Measurements from ENCODE around the gene ARHGAP26.

Gene ARHGAP26

DNA sequence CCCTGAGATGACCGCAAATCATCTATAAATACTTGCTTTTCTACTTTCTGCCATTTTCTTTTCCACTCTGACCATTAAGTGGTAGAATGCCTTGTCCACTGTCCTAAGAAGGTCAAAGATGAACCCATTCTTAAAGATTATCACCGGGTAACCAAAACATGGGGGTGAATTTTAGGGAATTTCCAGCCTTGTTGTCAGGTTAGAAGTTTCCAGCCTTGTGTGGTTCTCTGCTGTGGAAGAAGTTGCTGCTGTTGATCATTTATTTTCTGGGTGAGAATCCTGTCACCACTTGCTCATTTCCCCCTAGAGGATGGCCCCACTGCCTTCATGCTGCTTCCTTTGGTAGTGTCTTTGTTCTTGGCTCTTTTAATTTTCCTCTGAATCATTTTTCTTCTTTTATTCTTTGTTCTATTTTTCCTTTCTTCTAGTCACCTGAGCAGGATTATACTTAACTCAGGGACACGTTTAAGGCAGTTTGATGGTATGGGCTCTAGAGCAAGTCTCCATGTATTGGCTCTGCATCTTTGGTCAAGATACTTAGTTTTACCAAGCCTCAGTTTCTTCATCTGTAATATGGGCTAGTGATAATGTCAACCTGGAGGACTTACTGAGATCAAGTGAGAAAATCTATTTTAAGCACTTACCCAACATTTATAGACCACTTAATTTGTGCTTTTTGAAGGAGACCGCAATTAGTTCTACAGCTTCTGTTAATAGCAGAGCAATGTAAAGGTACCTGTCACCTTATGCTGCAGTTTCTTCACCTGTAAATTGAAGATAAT, 266.2 kb downstream of the ARHGAP26 start:
- DNase-seq (ENCODE audit: low read depth, low spot score): no peak

DNA sequence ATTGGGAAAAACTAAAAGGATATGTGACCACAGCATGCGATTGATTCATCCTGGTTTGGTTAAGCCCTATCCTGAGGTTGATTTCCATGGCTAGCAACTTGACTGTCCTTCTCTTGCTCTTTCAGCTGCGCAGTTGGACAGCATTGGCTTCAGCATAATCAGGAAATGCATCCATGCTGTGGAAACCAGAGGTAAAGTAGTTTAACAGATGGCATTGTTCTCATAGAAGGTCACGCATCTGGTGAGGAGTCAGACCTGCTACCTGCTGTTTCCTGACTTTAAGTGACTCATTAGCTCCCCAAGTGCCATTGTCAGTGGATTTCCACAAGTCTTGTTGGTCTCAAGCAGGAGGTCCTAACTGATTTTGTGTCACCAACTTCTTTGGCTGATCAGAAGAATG, 266.9 kb downstream of the ARHGAP26 start:
- no peak for DNase-seq (ENCODE audit: low read depth, low spot score)

DNA sequence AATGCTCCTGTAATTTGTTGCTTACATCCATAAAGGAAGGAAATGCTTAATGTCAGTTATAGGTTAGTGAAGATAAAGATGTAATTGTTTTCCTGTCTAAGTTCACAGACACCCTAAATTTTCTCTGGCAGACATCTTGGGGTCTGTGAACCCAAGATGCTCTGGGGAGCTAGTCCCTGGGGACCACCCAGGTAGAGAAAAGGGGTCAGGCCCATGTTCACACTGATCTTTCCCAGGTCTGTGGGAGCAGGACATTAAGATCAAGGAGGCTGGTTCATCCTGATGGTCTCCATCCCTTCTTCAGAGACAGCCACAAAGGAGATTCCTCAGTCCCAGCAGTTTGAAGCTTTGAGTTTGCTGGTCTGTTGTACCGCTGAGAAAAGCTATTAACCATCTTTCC, 267.5 kb downstream of the ARHGAP26 start:
- DNase-seq (ENCODE audit: low read depth, low spot score): no peak

DNA sequence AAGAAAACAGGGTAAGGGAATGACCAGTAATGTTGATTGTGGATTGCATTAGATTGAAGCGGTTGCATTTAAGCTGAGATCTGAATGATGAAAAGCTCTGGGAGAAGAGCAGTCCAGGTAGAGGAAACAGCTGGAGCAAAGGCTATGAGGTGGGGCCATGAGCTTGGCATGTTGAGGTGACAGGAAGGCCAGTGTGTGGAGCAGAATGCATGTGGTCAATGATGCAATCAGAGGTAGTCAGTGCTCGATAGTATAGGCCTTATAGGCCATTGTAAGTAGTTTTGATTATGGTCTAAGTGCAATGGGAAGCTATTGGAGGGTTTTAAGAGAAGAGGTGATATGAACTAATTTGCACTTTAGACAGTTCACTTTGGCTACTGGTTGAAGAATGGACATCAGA, 270.4 kb downstream of the ARHGAP26 start:
- no peak for DNase-seq (ENCODE audit: low read depth, low spot score)

DNA sequence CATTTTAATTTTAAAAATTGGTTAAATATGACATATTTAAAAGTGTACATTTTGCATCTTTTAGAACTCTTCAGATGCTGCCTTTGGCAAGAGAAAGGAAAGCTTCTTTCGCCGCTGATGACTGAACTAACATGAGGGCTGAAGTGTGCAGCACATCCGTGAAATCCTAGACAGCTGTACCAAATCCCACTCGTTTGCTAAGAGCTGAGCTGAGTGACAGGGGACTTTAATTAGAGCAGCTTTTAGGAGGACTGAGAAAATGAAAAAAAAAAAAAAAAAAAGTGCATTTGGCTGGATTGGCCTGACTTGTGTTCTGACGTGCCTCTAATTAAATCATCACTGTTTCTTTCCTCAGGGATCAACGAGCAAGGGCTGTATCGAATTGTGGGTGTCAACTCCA, 271.3 kb downstream of the ARHGAP26 start:
- DNase-seq (ENCODE audit: low read depth, low spot score): no peak

DNA sequence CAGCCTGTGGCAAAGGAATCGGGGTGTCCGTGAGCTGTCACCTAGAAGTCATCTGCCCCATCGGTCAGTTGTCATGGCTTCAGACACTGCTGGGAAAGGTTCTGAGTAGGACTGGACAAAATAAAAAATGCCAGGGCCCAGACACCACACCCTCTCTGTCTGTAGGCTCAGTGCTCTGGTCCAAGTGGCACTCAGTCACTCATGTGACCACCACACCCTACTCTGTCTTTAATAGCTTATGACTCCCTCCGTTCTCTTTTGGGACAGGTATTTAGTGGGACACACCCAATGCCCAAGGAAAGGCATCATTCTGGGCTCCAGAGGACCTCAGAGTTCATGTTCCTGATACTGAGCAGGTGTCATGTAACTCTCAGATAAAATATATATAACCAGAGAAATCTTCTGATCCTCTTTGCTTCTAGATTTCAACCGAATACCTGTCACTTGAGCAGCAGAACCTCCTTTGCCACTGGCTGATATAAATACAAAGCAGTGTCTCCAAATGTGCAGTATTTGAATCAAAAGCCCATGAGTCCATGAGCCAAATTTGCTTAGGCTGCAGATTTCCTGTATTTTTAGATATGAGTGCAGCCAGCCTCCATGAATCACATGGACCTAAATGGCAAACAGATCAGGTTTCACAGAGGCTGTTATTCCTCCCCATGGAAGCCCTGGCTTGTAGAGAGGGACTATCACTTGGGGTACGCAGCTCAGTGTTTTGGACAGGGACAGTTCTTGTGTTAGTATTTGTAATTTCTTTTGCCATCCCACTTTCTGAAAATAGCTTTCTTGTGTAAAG, 272.0 kb downstream of the ARHGAP26 start:
- no peak for DNase-seq (ENCODE audit: low read depth, low spot score)

DNA sequence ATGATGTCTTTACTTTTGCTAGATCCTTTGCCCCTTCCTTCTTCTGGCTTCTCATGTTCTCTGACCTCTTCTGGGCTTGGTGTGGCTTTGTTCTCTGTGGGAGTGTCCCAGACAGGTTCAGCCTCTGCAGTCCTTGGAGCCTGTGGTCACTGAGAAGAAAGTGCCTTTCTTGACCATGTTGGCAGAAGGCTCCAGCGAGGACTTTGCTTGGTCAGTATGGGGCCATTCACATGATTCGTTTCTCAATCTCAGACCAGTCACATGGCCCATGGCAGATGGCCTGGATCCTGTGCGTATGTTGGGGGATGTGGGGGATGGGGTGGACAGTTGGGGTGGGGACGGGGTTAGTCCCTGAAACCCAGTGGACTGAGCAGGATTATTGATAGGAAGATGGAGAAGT, 274.1 kb downstream of the ARHGAP26 start:
- DNase-seq (ENCODE audit: low read depth, low spot score): no peak

DNA sequence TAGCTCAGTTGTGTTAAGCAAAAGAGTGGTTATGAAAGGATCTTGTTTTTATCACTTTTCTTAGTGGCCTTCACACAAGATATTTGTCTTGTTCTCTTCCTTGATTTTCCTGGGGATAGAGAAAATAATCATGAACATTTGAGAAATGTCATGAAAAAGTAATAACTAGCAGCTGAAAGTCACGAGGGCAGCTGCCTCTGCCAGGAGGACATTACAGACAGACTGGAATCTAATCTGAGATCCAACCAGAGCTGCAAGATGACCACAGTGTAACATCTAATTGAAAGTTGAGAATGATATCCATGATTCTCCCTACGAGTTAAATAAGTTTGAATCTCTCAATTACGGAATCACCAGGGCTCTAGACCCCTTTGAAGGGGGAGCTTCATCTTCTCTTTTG, 274.9 kb downstream of the ARHGAP26 start:
- DNase-seq (ENCODE audit: low read depth, low spot score): no peak

DNA sequence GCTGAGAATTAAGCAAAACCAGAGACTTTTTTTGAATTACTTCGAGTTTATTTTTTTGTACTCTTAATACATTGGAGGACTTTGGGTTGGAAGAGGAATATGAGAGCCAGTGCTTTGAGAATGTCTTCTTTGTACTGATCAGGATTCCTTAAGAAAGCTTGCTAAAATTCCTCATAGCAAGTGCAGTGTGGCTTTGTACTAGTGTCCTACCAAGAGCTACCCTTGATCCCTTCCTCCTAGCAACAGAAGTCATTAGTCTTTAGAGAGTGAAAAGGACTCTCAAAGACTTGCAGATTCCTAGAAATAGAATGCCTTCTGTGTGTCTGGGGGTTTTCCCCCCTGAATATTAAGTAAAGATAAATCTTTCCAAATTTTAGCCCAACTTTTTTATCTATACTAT, 276.1 kb downstream of the ARHGAP26 start:
- no peak for DNase-seq (ENCODE audit: low read depth, low spot score)

DNA sequence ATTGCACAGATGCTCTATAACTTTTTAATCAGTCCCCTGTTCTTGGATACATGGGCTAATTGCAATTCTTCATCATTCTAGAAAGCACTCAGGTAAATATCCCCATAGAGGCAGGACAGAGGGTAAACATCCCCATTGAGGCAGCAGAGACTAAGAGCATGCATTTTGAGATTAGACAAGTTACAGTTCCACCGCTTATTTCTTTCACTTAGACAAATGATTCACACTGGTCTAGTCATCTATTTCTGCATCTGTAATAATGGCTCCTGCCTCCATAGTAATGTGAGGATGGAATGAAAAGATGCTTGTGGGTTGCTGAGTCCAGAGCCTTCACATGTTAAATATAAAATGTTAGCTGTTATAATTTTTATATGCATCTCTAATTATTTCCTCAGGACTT, 276.9 kb downstream of the ARHGAP26 start:
- DNase-seq (ENCODE audit: low read depth, low spot score): no peak

DNA sequence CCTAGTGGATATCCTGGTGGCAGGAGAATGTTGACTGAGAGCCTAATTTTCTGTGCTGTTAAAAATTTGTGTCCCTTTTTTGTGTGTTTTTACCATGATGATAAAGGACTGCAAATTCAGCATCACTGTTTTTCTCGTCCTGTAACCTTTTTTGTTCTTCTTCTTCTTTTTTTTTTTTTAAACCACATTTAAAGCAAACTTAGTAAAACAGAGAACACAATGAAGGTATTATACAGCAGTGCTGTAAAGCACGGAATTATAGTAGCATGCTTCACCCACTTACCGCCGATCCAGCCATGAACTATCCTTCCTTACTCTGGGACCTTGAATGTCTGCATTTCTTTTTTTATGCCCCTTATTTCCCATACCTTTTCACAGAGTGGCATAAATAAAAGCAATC, 280.0 kb downstream of the ARHGAP26 start:
- no peak for DNase-seq (ENCODE audit: low read depth, low spot score)

DNA sequence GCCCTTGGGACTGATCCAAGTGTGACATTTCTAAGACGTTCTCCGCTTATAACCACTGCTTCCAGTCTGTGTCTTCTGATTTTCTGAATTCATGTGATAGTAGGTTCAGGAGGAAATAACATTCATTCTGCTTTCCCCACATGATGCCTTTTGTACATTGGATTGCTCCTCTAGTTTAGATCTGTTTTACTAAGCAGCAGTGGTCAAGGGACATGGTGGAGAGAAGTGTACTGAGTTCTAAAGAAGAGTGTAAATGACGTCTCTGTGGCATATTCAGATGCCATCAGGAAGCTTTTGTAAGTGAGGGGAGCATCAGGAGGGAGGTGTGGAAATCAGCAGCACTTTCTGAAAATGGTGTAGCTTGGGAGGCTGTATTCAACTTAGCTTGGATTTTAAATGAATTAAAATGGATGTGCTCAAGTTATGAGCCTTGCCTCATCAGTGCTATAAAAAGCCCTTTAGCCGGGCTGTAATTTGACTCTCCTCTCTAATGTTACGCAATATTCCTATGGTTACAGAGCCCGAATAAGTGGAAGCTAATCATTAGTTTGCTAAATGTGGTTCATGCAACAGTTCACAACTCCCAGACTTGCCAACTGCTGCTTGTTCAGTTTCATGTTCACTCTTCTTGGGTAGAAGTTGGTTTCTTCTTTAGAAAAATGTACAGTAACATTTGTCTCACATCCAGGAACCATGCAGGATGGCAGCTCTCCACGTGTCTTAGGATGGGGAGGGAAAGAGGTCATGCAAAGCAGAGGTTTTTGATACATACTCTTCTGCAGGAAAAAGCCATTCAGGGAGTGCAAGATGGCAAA, 281.3 kb downstream of the ARHGAP26 start:
- no peak for DNase-seq (ENCODE audit: low read depth, low spot score)

DNA sequence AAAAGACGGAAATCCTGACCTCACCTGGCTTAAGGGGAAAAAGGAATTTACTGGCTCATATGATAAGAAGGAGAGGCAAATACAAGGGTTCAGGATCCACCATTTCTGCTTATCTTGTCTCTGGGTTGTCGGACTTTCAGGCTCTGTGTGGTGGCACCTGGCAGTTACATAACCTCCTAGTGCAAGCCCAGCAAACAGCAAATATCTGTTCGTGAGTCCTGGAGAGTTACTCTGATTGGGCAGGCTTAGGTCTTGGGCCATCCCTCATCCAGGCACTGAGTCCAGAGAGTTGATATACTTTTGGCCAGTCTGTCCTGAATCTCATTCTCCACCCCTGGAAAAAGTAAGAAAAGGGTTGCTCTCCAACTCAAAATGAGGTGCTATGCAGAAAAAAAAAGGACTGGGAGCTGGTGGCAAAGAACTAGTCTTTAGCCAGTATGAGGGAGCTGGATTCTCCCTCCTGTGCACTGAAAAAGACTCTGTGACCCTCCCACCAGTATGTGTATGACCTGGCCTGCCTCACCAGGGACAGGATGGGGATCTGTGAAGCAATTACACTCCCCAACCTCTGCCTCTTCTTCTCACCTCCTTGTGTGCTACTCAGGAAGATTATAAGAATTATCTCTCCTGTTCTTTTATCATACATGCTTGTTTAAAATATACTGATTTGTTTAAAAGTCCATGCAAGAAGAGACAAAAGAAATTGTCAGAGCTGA, 282.9 kb downstream of the ARHGAP26 start:
- DNase-seq (ENCODE audit: low read depth, low spot score): no peak

DNA sequence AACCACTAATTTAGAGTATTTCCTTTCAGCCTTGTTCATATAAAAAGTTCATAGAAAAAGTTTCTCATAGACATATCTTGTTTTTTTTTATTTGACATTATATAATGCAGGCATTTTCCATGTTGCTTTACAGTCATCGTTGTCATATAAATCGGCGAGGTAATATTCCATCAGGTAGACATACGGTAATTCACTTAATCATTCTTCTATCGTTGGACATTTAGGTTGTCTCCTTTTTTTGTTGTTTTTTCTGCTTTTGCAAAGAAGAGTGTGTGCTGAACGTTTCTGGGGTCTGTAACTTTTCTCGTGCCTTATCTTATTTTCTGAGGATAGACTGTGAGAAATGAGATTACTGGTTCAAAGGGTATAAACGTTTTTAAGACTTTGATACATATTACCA, 283.6 kb downstream of the ARHGAP26 start:
- no peak for DNase-seq (ENCODE audit: low read depth, low spot score)

DNA sequence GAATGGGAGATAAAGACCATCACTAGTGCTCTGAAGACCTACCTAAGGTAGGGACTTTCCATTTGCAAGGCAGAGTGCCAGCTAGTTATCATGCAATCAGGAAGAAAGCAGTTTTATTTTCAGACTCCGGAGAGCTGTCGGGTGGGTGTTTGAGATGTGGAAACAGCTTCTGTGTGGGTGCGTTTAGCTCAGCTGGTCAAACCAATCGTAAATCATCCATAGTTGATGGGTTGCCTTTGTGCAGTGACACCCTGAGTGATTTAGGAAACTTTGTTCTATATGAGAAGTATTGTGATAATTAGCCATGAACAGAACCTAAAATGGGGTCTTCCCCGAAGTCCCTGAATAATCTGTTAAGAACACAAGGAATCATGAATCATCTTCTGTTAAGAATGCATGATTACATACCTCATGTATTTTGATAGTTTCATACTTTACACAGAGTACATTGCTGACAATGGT, 284.3 kb downstream of the ARHGAP26 start:
- DNase-seq (ENCODE audit: low read depth, low spot score): no peak

DNA sequence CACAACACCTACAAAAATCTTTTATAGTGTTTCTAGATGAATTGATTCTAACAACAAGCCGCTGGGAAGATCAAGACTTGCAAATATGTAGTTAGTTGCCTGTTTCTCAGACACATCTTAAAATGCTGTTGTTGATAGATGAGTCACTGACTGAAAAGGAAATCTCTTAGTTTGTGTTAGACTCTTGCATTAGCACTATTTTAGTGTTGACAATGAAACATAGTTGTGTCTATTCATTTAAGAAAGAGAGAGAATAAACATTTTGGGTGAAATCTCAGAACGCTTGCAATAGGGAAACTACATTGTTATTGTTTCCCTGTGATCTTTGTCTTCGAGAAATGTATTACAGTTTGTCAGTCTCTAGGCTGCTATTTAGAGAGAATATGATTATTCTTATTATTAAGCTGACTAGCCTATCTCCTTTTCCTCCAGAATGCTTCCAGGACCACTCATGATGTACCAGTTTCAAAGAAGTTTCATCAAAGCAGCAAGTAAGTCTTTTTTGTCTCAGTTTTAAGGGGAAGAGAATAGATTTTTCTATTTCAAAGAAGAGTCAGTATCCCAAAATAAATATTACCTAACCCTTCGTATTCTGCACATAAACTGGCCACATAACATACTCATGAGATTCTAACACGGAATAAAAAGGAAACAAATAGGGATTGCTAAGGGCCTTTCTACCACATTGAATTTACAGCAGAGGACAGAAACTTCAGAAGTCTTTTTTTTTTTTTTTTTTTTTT, 285.6 kb downstream of the ARHGAP26 start:
- DNase-seq (ENCODE audit: low read depth, low spot score): no peak

DNA sequence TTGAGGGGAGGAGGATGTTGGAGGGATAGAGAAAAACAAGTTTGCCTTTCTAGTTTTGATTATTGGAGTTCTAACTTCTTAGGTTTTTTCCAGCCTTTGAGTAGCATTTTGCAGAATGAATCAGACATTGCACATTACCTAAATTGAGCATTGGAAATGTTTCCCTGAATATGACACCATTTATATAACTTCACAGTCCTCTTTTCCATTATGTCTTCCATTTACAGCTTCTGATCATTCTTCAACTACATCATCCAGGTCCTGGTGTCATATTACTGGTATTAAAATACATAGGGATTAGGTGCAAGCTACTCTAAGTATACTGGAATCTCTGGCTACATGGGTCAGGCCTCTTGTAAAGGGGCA, 286.1 kb downstream of the ARHGAP26 start:
- DNase-seq (ENCODE audit: low read depth, low spot score): no peak

DNA sequence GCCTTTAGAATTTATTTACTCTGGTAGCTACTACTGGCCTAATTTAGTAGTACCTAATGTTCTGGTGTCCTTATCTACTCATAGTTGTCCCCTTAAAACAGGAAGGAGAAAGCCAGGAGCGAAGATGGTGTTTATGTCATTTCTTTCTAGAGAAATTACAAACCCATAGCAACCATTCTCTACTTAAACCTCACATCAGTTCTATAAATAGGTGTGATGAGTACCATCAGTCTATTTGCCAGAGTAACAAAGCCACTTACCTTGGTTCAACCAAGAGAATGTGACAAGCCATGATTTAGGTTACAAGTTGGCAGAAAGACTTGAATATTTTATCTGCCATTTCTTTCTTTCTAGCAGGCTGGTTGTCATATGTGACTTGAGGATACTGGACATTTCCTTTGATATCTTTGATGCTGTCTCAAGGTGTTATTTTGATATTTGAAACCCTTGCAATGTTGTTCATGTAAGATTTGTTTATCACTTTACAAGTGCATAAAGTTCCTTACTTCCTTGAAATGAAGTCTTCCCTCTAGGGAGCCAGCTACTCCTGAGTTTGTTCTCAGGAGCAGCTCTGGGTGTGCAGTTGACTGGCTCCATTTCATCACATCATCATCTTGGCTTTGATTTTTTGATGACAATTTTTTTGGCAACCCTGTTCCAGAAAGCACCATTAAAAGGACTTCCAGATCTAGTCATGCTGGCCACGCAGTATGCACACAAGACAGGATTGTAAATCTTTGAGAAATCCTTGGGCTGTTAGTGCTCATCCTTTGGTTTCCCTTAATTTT, 286.8 kb downstream of the ARHGAP26 start:
- no peak for DNase-seq (ENCODE audit: low read depth, low spot score)

DNA sequence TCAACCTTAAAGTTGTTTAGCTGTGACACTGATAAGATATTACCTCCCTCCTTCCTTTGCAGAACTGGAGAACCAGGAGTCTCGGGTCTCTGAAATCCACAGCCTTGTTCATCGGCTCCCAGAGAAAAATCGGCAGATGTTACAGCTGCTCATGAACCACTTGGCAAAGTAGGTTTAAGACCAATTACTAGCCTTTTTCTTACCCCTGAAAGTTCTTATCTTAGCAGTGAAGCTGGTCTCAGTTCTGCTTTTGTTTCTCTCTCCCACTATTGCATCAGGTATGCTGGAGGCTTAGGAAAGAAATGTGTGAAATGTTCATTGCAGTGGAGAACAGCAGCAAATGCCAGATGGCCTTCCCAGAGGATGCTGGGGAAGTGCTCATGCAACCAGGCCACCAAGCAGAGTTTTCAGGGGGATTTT, 287.4 kb downstream of the ARHGAP26 start:
- DNase-seq (ENCODE audit: low read depth, low spot score): no peak

DNA sequence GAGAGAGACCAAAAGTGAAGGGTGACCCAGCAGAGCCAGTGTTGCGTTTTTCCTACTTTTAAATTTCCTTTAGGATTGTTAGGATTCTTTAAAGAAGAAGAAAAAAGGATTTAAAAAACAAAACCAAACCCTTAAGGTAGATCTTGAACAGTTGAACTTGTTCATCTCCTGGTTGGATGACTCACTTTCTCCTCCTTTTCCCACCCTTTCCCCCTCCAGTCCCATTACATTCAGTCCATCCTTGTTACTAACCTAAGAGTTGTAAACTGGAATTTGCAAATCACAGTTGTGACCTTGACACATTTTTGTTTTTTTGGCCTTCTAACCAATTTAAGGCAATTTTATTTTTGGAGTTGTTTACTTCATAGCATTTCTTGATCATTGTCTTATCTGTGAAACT, 289.2 kb downstream of the ARHGAP26 start:
- DNase-seq (ENCODE audit: low read depth, low spot score): no peak
